ENCODE data around the gene RPAP3. TPM values are rescaled to one million over a fixed set of nuclear protein-coding genes. Genes with fewer than 3 reads are reported as not detected.

The RPAP3 gene
- total RNA-seq, 2 donors from 2014 or later = 16.7 to 17.0 TPM

DNA sequence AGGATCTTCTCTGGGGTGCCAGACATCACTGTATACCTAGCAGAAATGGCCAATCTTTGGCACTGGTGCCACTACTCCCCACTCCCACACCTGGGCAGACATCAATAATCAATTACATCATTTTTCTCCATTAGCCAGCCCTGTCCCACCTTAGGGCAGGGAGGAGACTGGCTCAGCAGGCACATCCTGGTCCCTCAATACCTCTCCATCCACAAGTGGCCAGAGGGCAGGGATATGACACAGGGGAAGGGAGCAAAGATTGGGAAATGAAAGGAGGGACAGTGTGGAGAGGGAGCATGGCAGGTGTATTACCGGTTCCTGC lies 42.6 kb upstream of the RPAP3 start:
- TF ChIP-seq, protein P1, sequence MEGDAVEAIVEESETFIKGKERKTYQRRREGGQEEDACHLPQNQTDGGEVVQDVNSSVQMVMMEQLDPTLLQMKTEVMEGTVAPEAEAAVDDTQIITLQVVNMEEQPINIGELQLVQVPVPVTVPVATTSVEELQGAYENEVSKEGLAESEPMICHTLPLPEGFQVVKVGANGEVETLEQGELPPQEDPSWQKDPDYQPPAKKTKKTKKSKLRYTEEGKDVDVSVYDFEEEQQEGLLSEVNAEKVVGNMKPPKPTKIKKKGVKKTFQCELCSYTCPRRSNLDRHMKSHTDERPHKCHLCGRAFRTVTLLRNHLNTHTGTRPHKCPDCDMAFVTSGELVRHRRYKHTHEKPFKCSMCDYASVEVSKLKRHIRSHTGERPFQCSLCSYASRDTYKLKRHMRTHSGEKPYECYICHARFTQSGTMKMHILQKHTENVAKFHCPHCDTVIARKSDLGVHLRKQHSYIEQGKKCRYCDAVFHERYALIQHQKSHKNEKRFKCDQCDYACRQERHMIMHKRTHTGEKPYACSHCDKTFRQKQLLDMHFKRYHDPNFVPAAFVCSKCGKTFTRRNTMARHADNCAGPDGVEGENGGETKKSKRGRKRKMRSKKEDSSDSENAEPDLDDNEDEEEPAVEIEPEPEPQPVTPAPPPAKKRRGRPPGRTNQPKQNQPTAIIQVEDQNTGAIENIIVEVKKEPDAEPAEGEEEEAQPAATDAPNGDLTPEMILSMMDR (IDR thresholded peaks at IDR 0.05) = no peak
- Histone ChIP-seq H3K9ac (ENCODE audit: low read depth in 2 of 2, low read length in 2 of 2) (no peak overlapping the region), H3K4me1 (peaks cover 5% of the 10 kb centered on the region), H3K27me3 (no peaks in the 10 kb centered on the region), H3K4me3 (no peak overlapping the region), H3K27ac (no peak overlapping the region), H3K9me3 (no peaks in the 10 kb centered on the region), H3K36me3 (no peaks in the 10 kb centered on the region)
- DNase-seq = no peak
- intact Hi-C loops (cut with DNase I) = no loop called here

DNA sequence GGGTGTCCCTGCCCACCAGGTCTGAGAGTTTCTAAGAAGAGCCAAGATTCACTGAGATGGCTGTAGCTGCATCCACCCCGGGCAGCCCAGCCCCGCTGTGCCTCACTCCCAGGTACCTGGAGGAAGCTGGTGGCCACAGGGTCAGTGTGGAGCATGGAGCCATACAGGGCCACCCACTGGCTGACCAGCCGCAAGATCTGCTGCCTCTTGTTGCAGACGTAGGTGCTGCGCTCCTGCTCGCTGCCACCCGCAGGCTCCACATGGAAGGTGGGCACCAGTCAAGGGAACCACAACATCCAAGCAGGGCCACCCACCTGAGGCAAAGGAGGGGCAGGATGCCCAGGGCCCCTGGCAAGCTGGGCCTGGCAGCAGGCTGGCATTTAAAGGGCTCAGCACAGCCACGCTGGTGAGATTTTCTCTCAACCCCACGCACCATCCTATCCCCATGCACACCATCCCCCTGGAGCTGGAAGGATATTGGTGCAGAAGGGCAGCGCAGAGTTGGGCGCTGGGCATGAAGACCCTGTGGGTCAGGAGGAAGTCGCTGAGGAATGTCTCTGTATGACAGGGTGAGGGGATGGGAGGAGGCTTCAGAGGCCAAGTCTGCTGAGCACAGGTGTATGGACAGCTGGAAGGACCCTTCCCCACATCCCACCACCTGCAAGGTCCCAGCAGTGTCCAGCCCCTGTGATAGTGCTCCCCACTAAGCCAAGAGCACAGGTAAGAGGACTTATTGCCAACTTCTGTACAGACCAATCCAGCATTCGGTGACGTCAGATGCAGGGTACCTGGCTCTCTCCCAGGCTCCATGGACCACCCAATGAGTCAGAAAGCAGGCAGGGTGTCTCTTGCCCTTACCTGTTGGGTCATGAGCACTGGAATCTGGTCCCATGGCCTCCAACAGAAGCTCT lies 42.0 kb upstream of the RPAP3 start:
- H3K27ac ChIP-seq = no peak overlapping the region
- no peaks in the 10 kb centered on the region for H3K27me3 ChIP-seq
- DNase-seq = no peak
- H3K36me3 ChIP-seq = no peaks in the 10 kb centered on the region
- no peaks in the 10 kb centered on the region for H3K9me3 ChIP-seq
- TF ChIP-seq, protein P1 (IDR thresholded peaks at IDR 0.05) = no peak
- H3K4me1 ChIP-seq = no peaks in the 10 kb centered on the region
- intact Hi-C loops (cut with DNase I) = no loop called here
- H3K4me3 ChIP-seq = no peak overlapping the region
- H3K9ac ChIP-seq (ENCODE audit: low read depth in 2 of 2, low read length in 2 of 2) = no peak overlapping the region

DNA sequence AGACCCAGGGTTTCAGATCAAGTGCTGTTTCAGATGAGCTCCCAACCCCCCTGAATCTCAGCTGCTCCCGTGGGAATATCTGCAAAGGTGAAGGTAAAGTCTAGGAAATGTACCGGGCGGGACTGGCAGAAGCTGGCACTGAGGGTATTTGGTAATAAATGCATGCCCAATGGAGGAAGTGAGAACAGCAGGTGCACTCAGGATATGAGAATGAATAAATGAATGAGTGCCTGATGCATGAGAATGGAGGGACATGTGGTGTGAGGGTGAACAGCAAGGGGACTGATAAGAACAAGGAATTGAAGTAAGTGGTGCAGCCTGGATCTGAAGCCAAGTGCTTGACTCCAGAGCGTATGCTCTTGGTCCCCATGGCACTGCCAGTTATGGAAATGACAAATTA lies 41.3 kb upstream of the RPAP3 start:
- Histone ChIP-seq H3K4me3 (no peak overlapping the region), H3K27ac (no peak overlapping the region), H3K27me3 (no peaks in the 10 kb centered on the region), H3K36me3 (no peaks in the 10 kb centered on the region), H3K4me1 (no peaks in the 10 kb centered on the region), H3K9me3 (no peaks in the 10 kb centered on the region), H3K9ac (ENCODE audit: low read depth in 2 of 2, low read length in 2 of 2) (no peak overlapping the region)
- TF ChIP-seq, protein P1 (IDR thresholded peaks at IDR 0.05) = no peak
- intact Hi-C loops (cut with DNase I) = no loop called here
- DNase-seq = no peak

DNA sequence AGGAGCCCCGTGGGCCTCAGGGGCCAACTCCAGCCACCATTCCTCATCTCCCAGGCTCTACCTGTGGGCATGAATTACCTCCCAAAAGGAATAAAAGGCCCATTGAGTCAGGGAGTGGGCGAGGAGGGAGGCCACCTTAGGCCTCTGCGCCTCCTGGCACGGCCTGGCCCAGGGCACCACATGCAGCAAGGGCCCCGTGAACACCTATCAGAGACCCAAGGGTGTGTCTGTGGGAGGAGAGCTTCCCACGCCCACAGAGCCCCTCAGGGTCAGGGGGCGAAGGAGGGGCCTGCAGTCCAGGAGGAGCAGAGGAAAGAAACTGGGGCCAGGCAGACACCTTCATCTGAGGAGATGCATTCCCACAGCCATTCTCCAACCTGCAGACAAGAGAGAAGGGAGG lies 40.7 kb upstream of the RPAP3 start:
- no peak overlapping the region for H3K4me3 ChIP-seq
- TF ChIP-seq, protein P1 (IDR thresholded peaks at IDR 0.05) = no peak
- no peak overlapping the region for H3K27ac ChIP-seq
- peaks cover 1% of the 10 kb centered on the region for H3K4me1 ChIP-seq
- no peak overlapping the region for H3K9ac ChIP-seq (ENCODE audit: low read depth in 2 of 2, low read length in 2 of 2)
- H3K36me3 ChIP-seq = no peaks in the 10 kb centered on the region
- H3K9me3 ChIP-seq = no peaks in the 10 kb centered on the region
- intact Hi-C loops (cut with DNase I) = no loop called here
- H3K27me3 ChIP-seq = no peaks in the 10 kb centered on the region
- DNase-seq = no peak

DNA sequence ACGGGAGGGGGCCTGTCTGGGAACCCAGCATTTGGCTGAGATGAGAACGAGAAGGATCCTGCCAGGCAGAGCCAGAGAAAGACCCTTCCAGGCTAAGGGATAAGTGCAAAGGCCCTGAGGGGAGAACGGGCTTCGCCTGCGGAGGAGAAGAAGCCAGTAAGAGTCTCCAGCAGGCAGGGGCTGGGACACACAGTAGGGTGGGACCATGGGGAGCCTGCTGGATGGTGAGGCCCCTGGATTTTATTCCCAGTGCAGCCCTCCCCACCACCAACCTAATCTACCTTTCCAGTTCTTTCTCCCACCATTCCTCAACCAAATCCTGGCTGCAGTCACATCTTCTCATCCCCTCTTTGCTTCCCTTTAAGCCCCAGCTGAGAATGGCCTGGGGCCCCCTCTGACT lies 40.2 kb upstream of the RPAP3 start:
- intact Hi-C loops (cut with DNase I) = no loop called here
- DNase-seq = no peak

More for the DNA sequence above, 40.2 kb upstream of the RPAP3 start:
- no peaks in the 10 kb centered on the region for H3K9me3 ChIP-seq
- no peak overlapping the region for H3K4me3 ChIP-seq
- TF ChIP-seq, protein P1 (IDR thresholded peaks at IDR 0.05) = no peak
- H3K27ac ChIP-seq = no peak overlapping the region
- no peaks in the 10 kb centered on the region for H3K27me3 ChIP-seq
- no peaks in the 10 kb centered on the region for H3K36me3 ChIP-seq
- H3K4me1 ChIP-seq = peaks cover 6% of the 10 kb centered on the region
- H3K9ac ChIP-seq (ENCODE audit: low read depth in 2 of 2, low read length in 2 of 2) = no peak overlapping the region
